Naive thymus-derived CD4-positive, alpha-beta T cell (primary cell): ENCODE measurements around the gene MUC6. TPM values are rescaled to one million over a fixed set of nuclear protein-coding genes. Genes with fewer than 3 reads are reported as not detected.

Source experiments
- ATAC-seq: fragments of 150-1000 bp; cut with Tn5 transposase; 2 replicates; pipeline ENCODE4 v1.10.0; 2021; ENCODE audit warnings: mild to moderate bottlenecking, moderate library complexity
- CTCF ChIA-PET: fragments of 350-600 bp; sonication (Branson Sonifier 250); formaldehyde crosslinking; loops from one replicate; lab custom pipeline; 2021; ENCODE audit warnings: antibody characterized with exemption; lab: Charles Lee
- POLR2A ChIA-PET: fragments of 350-600 bp; sonication (Branson Sonifier 250); formaldehyde crosslinking; loops from one replicate; lab custom pipeline; 2021; ENCODE audit warnings: antibody characterized with exemption, inconsistent platforms; lab: Charles Lee
- DNase-seq, 9 donors: peaks; one replicate each; pipeline versions ENCODE4 v3.0.0 to v3.0.0-alpha.2; 2020 to 2022; ENCODE audit warnings: mixed read lengths in 1 of 9
- H3K27ac ChIP-seq: one replicate; pipeline ENCODE4 v1.7.0; 2013; ENCODE audit warnings: mild to moderate bottlenecking, low read depth, low read length, moderate library complexity
- H3K27me3 ChIP-seq, 2 donors: one replicate each; pipeline ENCODE4 v1.7.0; 2013; ENCODE audit warnings: low read length in 2 of 2, mild to moderate bottlenecking in 2 of 2, moderate library complexity in 2 of 2; ENCODE audit not compliant: control insufficient read depth in 2 of 2, insufficient read depth in 2 of 2
- H3K36me3 ChIP-seq, 3 experiments: 1 replicate in 2 of 3; 2 replicates in 1 of 3; pipeline ENCODE4 v1.7.0; 2013; ENCODE audit warnings: low read length in 3 of 3, mild to moderate bottlenecking in 3 of 3, moderate library complexity in 1 of 3; ENCODE audit not compliant: insufficient read depth in 3 of 3, control insufficient read depth in 2 of 3
- H3K4me1 ChIP-seq, 2 donors: one replicate each; pipeline ENCODE4 v1.7.0; 2013; ENCODE audit warnings: low read length in 2 of 2, mild to moderate bottlenecking in 2 of 2, moderate library complexity in 1 of 2; ENCODE audit not compliant: control insufficient read depth in 2 of 2, insufficient read depth in 2 of 2
- H3K4me3 ChIP-seq: 2 replicates; pipeline ENCODE4 v1.7.0; 2013; ENCODE audit warnings: mild to moderate bottlenecking, low read length
- H3K9me3 ChIP-seq, 3 experiments: 1 replicate in 2 of 3; 2 replicates in 1 of 3; pipeline ENCODE4 v1.7.0; 2013; ENCODE audit warnings: low read length in 3 of 3; ENCODE audit not compliant: control insufficient read depth in 2 of 3
- H3K27ac Mint-ChIP-seq, 9 donors: one replicate each; pipeline ENCODE4 v1.8.0; 2020 to 2022; ENCODE audit warnings: mixed read lengths in 9 of 9, mild to moderate bottlenecking in 8 of 9, moderate library complexity in 5 of 9, inconsistent platforms in 2 of 9
- H3K27me3 Mint-ChIP-seq, 5 donors: one replicate each; pipeline ENCODE4 v1.8.0; 2021 to 2022; ENCODE audit warnings: mixed read lengths in 5 of 5, mild to moderate bottlenecking in 1 of 5
- H3K36me3 Mint-ChIP-seq, 5 donors: one replicate each; pipeline ENCODE4 v1.8.0; 2020 to 2022; ENCODE audit warnings: mixed read lengths in 5 of 5, mild to moderate bottlenecking in 3 of 5, inconsistent platforms in 1 of 5
- H3K4me1 Mint-ChIP-seq, 7 donors: one replicate each; pipeline ENCODE4 v1.8.0; 2020 to 2022; ENCODE audit warnings: mixed read lengths in 7 of 7, mild to moderate bottlenecking in 3 of 7, inconsistent platforms in 1 of 7
- H3K4me3 Mint-ChIP-seq, 10 donors: one replicate each; pipeline ENCODE4 v1.8.0; 2020 to 2022; ENCODE audit warnings: mild to moderate bottlenecking in 10 of 10, mixed read lengths in 10 of 10, moderate library complexity in 6 of 10, inconsistent platforms in 2 of 10
- H3K9me3 Mint-ChIP-seq, 11 donors: one replicate each; pipeline ENCODE4 v1.8.0; 2020 to 2022; ENCODE audit warnings: mixed read lengths in 11 of 11, mild to moderate bottlenecking in 4 of 11, inconsistent platforms in 1 of 11, moderate library complexity in 1 of 11
- intact Hi-C, 2 donors: fragments of 100-400 bp; cut with micrococcal nuclease; formaldehyde crosslinking; loops; one replicate each; pipeline ENCODE4 v1.15.1; 2023
- polyA plus RNA-seq, 2 donors: library from polyadenylated mRNA; unstranded; fragments of 300-500 nt; fragmentation: Illumina TruSeq; gene quantifications; one replicate each; pipeline ENCODE4 v1.2.3, GENCODE V29; 2021
- total RNA-seq, 6 experiments: library from RNA in 5 of 6; stranded (reverse) in 5 of 6; gene quantifications; 1 replicate in 5 of 6; 2 replicates in 1 of 6; pipeline ENCODE4 v1.2.3 and lab custom pipeline; 2021 to 2026

MUC6 gene
- not detected for total RNA-seq
- not detected for polyA plus RNA-seq
- not detected for total RNA-seq (lab: John Stamatoyannopoulos, UW)

- Histone ChIP-seq H3K27me3 (no peaks in the 10 kb centered on the region), H3K27ac (no peak within 1 kb of the TSS), H3K4me1 (no peaks in the 10 kb centered on the region), H3K9me3 (no peaks in the 10 kb centered on the region), H3K4me3 (no peak within 1 kb of the TSS), H3K36me3 (no peaks in the 10 kb centered on the region)
- ATAC-seq, result no peak
- Mint-ChIP-seq H3K36me3 (no peaks in the 10 kb centered on the region), H3K4me1 (peaks cover 0 to 2% (median 0%) of the 10 kb centered on the region in 7 donors), H3K9me3 (peaks cover 0 to 6% (median 0%) of the 10 kb centered on the region in 11 donors), H3K4me3 (no peak within 1 kb of the TSS), H3K27me3 (peaks cover 0 to 4% (median 0%) of the 10 kb centered on the region in 5 donors), H3K27ac (no peak within 1 kb of the TSS)
- POLR2A ChIA-PET, result no interaction called here
- CTCF ChIA-PET, result no interaction called here
- peak in 1 of 9 donors; percentile 2 for DNase-seq
- intact Hi-C loops, result no loop called here
Observed at GRCh38 chr11:1036303-1036923, at the start of gene MUC6. Gene MUC6 (minus strand): TSS chr11:1036718. CDS start chr11:1036655, 63 bp downstream.

GRCh38 chr11:1085440-1086170 lies 49.1 kb upstream of the MUC6 start:
- Histone ChIP-seq H3K27me3 (no peaks in the 10 kb centered on the region), H3K9me3 (no peaks in the 10 kb centered on the region), H3K36me3 (no peaks in the 10 kb centered on the region), H3K4me3 (no peak overlapping the region), H3K27ac (no peak overlapping the region), H3K4me1 (no peaks in the 10 kb centered on the region)
- ATAC-seq (no peak), DNase-seq (peak in 1 of 9 donors; percentile 9)
- ChIA-PET POLR2A (no interaction called here), CTCF (interaction anchor here (0.6 kb wide), 1 partner anchor 512 kb away, joined by 4 read pairs; no protein-coding TSS in a partner anchor)
- Mint-ChIP-seq H3K27me3 (no peaks in the 10 kb centered on the region), H3K27ac (no peak overlapping the region), H3K4me1 (no peaks in the 10 kb centered on the region), H3K9me3 (no peaks in the 10 kb centered on the region), H3K36me3 (no peaks in the 10 kb centered on the region), H3K4me3 (no peak overlapping the region)
- intact Hi-C loops, result no loop called here

GRCh38 chr11:1084561-1085439 lies 48.3 kb upstream of the MUC6 start:
- ChIA-PET POLR2A (no interaction called here), CTCF (interaction anchor here (0.6 kb wide), 1 partner anchor 513 kb away, joined by 4 read pairs; no protein-coding TSS in a partner anchor)
- no peaks in the 10 kb centered on the region for H3K4me1 Mint-ChIP-seq
- no peak overlapping the region for H3K27ac Mint-ChIP-seq
- peak; percentile 22 for ATAC-seq
- no peaks in the 10 kb centered on the region for H3K36me3 Mint-ChIP-seq
- Histone ChIP-seq H3K9me3 (no peaks in the 10 kb centered on the region), H3K36me3 (no peaks in the 10 kb centered on the region), H3K4me3 (no peak overlapping the region), H3K4me1 (no peaks in the 10 kb centered on the region), H3K27ac (no peak overlapping the region), H3K27me3 (no peaks in the 10 kb centered on the region)
- no peaks in the 10 kb centered on the region for H3K27me3 Mint-ChIP-seq
- H3K9me3 Mint-ChIP-seq, result no peaks in the 10 kb centered on the region
- peak in 1 of 9 donors; percentile 3 for DNase-seq
- intact Hi-C loops, result no loop called here
- H3K4me3 Mint-ChIP-seq, result no peak overlapping the region

GRCh38 chr11:1083621-1084551 lies 47.4 kb upstream of the MUC6 start:
- peak in 1 of 9 donors; percentile 3 for DNase-seq
- no peaks in the 10 kb centered on the region for H3K9me3 Mint-ChIP-seq

GRCh38 chr11:1082728-1083620 lies 46.5 kb upstream of the MUC6 start:
- Mint-ChIP-seq H3K4me3 (no peak overlapping the region), H3K27me3 (no peaks in the 10 kb centered on the region), H3K36me3 (no peaks in the 10 kb centered on the region), H3K9me3 (no peaks in the 10 kb centered on the region), H3K27ac (no peak overlapping the region), H3K4me1 (no peaks in the 10 kb centered on the region)
- ChIA-PET CTCF (no interaction called here), POLR2A (no interaction called here)
- ATAC-seq (no peak), DNase-seq (peak in 1 of 9 donors; percentile 4)
- H3K36me3 ChIP-seq, result no peaks in the 10 kb centered on the region
- H3K27ac ChIP-seq, result no peak overlapping the region
- no peaks in the 10 kb centered on the region for H3K4me1 ChIP-seq
- H3K27me3 ChIP-seq, result no peaks in the 10 kb centered on the region
- H3K9me3 ChIP-seq, result no peaks in the 10 kb centered on the region
- H3K4me3 ChIP-seq, result no peak overlapping the region
- intact Hi-C loops, result no loop called here

More at GRCh38 chr11:1083621-1084551, 47.4 kb upstream of the MUC6 start:
- ChIA-PET POLR2A (no interaction called here), CTCF (no interaction called here)
- intact Hi-C loops, result no loop called here
- H3K4me3 Mint-ChIP-seq, result no peak overlapping the region
- H3K27me3 ChIP-seq, result no peaks in the 10 kb centered on the region
- H3K27ac Mint-ChIP-seq, result no peak overlapping the region
- no peaks in the 10 kb centered on the region for H3K27me3 Mint-ChIP-seq
- no peaks in the 10 kb centered on the region for H3K36me3 ChIP-seq
- no peaks in the 10 kb centered on the region for H3K36me3 Mint-ChIP-seq
- no peak for ATAC-seq
- no peaks in the 10 kb centered on the region for H3K4me1 ChIP-seq
- H3K4me1 Mint-ChIP-seq, result no peaks in the 10 kb centered on the region
- no peak overlapping the region for H3K4me3 ChIP-seq
- no peaks in the 10 kb centered on the region for H3K9me3 ChIP-seq
- no peak overlapping the region for H3K27ac ChIP-seq
